HEK293 (cell line): Measurements from ENCODE around the gene TMTC1.

ENCODE experiments used
- YY1 ChIP-seq: fragments of 450-650 bp; formaldehyde crosslinking; IDR thresholded peaks from 2 replicates; pipeline ENCODE4 v1.5.1; 2018; ENCODE audit warnings: missing biosample characterization, missing genetic modification characterization
- ZNF830 ChIP-seq: fragments of 450-650 bp; IDR thresholded peaks from 2 replicates; pipeline ENCODE4 v1.5.0; 2018; ENCODE audit warnings: missing biosample characterization, missing genetic modification characterization, low read depth, mild to moderate bottlenecking, moderate library complexity

DNA sequence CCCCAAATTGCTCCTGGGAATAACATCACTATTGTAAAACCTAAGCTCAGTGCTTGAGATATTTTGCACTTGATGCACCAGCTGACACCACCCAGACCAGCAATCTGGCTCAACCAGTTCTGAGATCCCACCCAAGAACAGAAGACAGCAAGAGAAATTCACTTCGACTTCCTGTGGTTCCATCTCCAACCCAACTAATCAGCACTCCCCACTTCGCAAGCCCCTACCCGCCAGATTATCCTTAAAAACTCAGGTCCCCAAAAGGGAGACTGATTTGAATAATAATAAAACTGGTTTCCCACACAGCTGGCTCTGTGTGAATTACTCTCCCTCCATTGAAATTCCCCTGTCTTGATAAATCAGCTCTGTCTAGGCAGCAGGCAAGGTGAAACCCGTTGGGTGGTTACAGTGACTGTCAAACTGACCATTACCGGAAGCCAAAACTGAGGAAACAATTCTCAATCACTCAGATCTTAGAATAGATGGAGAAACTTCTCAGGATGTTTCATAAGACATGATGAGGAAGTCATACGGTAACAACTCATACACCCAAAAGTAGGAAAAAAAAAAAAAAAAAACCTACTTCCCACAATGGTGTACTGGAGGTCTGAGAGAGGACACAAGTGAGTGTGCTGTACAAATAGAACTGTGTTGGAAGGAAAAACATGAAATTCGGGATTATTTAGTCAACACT, 92.4 kb downstream of the TMTC1 start:
- no peak for TF ChIP-seq YY1 (tag by site-specific recombination)
- TF ChIP-seq ZNF830 (tag by site-specific recombination): no peak
